HG02759 (cell line): ENCODE measurements around the gene NUDC.
A peak's percentile ranks its signal among the peaks of the same experiment; 100 is the strongest.
"Not testable (repeated sequence)": the region's sequence is repeated elsewhere in the genome, so short reads cannot be mapped to it uniquely, and the experiment has no call there.

Experiments
- ATAC-seq: cut with Tn5 transposase; IDR thresholded peaks from one replicate; pipeline ENCODE4 v1.9.1; 2021; ENCODE audit warnings: mild to moderate bottlenecking, moderate library complexity; ENCODE audit not compliant: unreplicated experiment

Gene NUDC

GRCh38 chr1:26911399-26912146 lies 10.0 kb upstream of the NUDC start:
- no peak for ATAC-seq

GRCh38 chr1:26912147-26912490 lies 9.4 kb upstream of the NUDC start:
- ATAC-seq: no peak

- no peak for ATAC-seq
Measured at GRCh38 chr1:26913389-26913753, 8.2 kb upstream of the NUDC start.

- ATAC-seq: no peak
Measured at GRCh38 chr1:26913754-26914619, 7.6 kb upstream of the NUDC start, which contains the start of gene NR0B2. TSS of gene NR0B2 (minus strand) at chr1:26913975. CDS start at chr1:26913940, 35 bp downstream.

GRCh38 chr1:26915204-26915842 lies 6.2 kb upstream of the NUDC start:
- no peak for ATAC-seq

GRCh38 chr1:26921126-26921539 lies 410 bp upstream of the NUDC start:
- ATAC-seq: peak; percentile 17

- ATAC-seq: no peak
Measured at GRCh38 chr1:26922431-26922729, 837 bp downstream of the NUDC start.

GRCh38 chr1:26922901-26923300 lies 1.4 kb downstream of the NUDC start:
- ATAC-seq: no peak

- no peak for ATAC-seq
Measured at GRCh38 chr1:26923711-26924110, 2.2 kb downstream of the NUDC start.

GRCh38 chr1:26932531-26932930 lies 11.0 kb downstream of the NUDC start:
- ATAC-seq: no peak

GRCh38 chr1:26936823-26937222 lies 15.3 kb downstream of the NUDC start:
- ATAC-seq: no peak

- ATAC-seq: no peak
Measured at GRCh38 chr1:26938004-26938658, 16.6 kb downstream of the NUDC start.

- no peak for ATAC-seq
Measured at GRCh38 chr1:26938659-26939025, 17.1 kb downstream of the NUDC start.

GRCh38 chr1:26941311-26941710 lies 19.8 kb downstream of the NUDC start:
- ATAC-seq: no peak

- ATAC-seq: no peak
Measured at GRCh38 chr1:26942656-26943055, 21.1 kb downstream of the NUDC start.

GRCh38 chr1:26945138-26945537 lies 23.6 kb downstream of the NUDC start:
- no peak for ATAC-seq

- ATAC-seq: no peak
Measured at GRCh38 chr1:26945728-26946127, 24.2 kb downstream of the NUDC start.

GRCh38 chr1:26946270-26946669 lies 24.7 kb downstream of the NUDC start:
- ATAC-seq: no peak

- ATAC-seq: not testable (repeated sequence)
Measured at GRCh38 chr1:26948725-26949057, 27.1 kb downstream of the NUDC start.

- ATAC-seq: no peak
Measured at GRCh38 chr1:26949266-26949925, 27.9 kb downstream of the NUDC start.

- no peak for ATAC-seq
Measured at GRCh38 chr1:26949926-26950319, 28.4 kb downstream of the NUDC start.
